NOMO-1 treated with dmso at 0.1 percent for 144 hours (cell line): ENCODE measurements around the gene TRAPPC8.
"Not testable (repeated sequence)": the region's sequence is repeated elsewhere in the genome, so short reads cannot be mapped to it uniquely, and the experiment has no call there.

Source experiments
- DNase-seq: peaks from one replicate; lab custom pipeline; 2025; ENCODE audit not compliant: unreplicated experiment; lab: John Stamatoyannopoulos, UW

The TRAPPC8 gene

GRCh38 chr18:31877900-31878299, 65.0 kb downstream of the TRAPPC8 start:
- DNase-seq: no peak

- DNase-seq: no peak
These were observed 66.2 kb downstream of the TRAPPC8 start for GRCh38 chr18:31876707-31877106.

- no peak for DNase-seq
These were observed 67.6 kb downstream of the TRAPPC8 start for GRCh38 chr18:31875301-31875700.

GRCh38 chr18:31863103-31863502, 79.8 kb downstream of the TRAPPC8 start:
- no peak for DNase-seq

DNA sequence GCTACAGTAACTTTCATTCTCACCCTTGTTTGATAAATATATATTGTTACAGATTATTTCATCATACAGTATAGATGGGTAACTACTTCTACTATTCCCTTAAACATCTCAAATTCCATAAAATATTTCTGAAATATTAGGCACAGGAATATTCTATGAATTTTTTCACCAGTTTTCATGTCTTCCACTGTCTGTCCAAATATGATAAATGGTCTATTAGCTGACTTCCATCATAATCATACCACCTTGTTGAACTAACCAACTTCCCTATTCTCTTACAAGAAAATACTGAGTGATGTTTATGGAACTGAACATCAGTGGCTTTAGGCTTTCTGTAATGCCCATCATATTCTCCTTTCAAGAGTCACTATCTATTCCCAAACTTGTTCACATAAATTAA, 82.4 kb downstream of the TRAPPC8 start:
- DNase-seq: no peak

- no peak for DNase-seq
These were observed 85.3 kb downstream of the TRAPPC8 start for GRCh38 chr18:31857526-31858106.

GRCh38 chr18:31850844-31851243, 92.1 kb downstream of the TRAPPC8 start:
- no peak for DNase-seq

DNA sequence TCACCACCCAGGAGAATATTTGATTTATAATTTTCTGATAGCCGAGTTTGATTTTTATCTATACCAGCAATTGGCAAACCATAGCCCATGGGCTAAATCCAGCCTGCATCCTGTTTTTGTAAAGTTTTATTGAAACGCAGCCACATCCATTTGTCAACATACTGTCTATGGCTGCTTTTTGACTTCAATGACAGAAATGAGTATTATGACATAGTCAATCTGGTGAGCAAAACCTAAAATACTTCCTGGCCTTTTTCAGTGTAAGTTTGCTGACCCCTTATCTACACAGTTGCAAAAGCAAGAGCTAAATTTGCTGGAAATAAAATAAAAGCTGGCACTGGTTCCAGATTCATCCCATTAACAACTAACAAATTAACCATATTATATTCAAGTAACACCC, 102.4 kb downstream of the TRAPPC8 start:
- DNase-seq: no peak

DNA sequence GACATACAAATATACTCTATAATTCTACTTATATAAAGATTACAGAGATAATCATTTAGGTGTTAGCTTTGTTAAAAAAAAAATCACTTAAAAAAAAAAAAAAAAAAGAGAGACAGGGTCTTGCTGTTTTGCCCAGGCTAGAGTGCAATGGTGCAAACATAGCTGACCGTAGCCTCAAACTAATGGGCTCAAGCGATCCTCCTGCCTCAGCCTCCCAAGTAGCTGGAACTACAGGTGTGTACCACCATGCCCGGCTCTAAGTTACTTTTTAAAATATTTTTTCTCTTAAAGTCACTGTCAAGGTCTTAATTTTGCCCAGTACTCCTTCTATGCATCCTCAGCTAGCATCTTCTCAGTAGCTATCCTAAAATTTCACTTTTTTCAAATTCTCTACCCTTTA, 105.0 kb downstream of the TRAPPC8 start:
- DNase-seq: no peak

DNA sequence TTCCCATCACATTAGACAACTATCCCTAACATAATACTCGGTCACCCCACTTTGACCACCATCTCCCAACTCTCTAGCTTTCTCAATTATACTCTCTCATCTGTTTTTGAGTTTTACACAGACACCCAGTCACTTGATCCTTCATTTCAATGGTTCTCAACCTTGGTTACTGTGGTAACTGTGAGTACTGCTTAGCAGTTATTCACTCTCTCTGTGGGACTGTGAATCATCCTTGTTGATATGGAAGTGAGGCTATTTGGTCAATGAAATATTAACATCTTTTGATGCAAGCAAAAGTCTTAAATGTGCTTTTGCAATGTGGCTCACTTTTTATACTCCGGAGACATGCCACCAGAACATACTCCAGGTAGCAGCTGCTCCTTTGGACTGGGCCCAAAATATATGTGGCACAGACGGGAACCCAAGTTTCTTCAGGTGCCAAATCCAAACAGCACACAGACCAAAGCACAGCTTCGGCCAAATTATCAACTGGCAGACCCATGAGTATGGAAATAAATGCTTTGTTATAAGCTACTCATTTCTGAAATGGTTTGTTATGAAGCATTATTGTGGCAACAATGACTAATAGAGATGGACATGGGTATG, 107.3 kb downstream of the TRAPPC8 start:
- no peak for DNase-seq

DNA sequence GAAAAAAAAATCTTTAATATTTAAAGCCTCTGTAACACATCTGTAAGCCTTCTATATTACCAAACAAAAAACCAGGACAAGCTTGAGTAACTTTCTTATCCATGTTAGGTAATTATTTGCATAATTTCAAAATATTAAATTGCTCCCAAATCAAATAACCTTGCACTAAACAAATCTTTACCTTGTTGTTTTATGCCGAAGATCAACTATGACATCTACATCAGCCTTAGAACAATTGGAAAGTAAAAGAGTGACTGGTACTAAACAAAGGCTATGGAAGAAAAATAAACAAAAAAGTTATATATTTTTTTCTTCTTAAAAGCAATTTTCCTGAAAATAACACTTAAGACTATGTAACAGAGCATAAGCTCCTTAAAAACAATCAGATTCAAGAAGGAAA, 111.0 kb downstream of the TRAPPC8 start:
- no peak for DNase-seq

GRCh38 chr18:31830686-31831085, 112.2 kb downstream of the TRAPPC8 start:
- no peak for DNase-seq

DNA sequence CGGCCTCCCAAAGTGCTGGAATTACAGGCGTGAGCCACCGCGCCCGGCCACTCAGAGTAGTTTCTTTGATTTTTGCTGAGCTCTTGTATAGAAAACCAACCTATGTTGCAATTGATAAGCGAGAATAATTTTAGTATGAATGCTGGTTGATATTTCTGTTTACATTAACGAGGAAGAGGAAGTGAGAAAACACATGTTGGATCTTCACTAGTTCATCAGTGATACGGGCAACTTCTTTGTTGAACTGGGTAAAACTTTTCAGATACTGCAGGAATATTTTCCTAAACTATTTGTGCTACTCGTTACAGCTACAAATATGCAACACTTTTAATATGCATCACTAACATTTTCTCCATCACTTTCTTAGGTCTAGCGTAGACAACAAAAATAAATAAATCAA, 114.3 kb downstream of the TRAPPC8 start:
- no peak for DNase-seq

- DNase-seq: not testable (repeated sequence)
These were observed 116.1 kb downstream of the TRAPPC8 start for GRCh38 chr18:31826673-31827325.

- DNase-seq: no peak
These were observed 117.2 kb downstream of the TRAPPC8 start for GRCh38 chr18:31825772-31826171.

GRCh38 chr18:31821545-31822171, 121.3 kb downstream of the TRAPPC8 start:
- DNase-seq: no peak

DNA sequence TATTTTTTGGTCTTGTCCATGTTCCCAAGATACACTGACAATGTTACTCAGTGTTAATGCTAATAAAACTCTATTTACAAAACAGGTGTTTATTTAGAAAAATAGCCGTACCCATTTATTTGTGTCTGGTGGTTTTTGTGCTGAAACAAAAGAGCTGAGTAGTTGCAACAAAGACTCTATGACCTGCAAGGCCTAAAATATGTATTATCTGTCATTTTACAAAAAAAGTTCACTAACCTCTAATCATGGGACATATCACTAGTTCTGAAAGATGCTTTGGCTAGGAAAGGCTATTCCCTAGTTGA, 123.1 kb downstream of the TRAPPC8 start:
- no peak for DNase-seq

- DNase-seq: peak; percentile 26
These were observed 123.6 kb downstream of the TRAPPC8 start for GRCh38 chr18:31819106-31819924.

DNA sequence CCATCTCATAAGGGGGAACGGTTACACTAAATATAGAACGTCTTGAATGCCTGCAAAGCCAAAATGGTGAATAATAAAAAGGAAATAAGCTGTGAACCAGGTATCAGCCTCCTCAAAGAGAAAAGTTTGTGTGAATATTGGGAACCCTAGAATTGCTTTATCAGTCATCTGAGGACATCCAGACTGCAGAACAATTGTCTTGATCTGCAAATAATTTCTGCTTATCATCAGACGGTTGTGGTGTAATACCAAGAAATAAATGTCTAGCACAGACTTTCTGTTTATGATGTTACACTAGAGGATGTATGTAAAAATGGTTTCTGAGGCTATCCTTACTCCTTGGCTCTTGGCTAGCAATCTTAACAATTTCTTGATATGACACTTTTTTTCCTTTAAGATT, 128.8 kb downstream of the TRAPPC8 start:
- DNase-seq: no peak

DNA sequence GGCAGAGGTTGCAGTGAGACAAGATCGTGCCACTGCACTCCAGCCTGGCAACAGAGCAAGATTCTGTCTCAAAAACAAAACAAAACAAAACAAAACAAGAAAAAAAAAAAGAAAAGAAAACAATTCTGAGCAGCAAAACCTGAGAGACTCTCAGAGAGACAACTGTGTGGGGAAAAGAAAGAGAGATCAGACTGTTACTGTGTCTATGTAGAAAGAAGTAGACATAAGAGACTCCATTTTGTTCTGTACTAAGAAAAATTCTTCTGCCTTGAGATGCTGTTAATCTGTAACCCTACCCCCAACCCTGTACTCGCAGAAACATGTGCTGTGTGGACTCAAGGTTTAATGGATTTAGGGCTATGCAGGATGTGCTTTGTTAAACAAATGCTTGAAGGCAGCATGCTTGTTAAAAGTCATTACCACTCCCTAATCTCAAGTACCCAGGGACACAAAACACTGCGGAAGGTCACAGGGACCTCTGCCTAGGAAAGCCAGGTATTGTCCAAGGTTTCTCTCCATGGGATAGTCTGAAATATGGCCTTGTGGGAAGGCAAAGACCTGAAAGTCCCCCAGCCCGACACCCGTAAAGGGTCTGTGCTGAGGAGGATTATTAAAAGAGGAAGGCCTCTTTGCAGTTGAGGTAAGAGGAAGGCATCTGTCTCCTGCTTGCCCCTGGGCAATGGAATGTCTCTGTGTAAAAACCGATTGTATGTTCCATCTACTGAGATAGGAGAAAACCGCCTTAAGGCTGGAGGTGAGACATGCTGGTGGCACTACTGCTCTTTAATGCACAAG, 132.4 kb downstream of the TRAPPC8 start:
- DNase-seq: not testable (repeated sequence)

DNA sequence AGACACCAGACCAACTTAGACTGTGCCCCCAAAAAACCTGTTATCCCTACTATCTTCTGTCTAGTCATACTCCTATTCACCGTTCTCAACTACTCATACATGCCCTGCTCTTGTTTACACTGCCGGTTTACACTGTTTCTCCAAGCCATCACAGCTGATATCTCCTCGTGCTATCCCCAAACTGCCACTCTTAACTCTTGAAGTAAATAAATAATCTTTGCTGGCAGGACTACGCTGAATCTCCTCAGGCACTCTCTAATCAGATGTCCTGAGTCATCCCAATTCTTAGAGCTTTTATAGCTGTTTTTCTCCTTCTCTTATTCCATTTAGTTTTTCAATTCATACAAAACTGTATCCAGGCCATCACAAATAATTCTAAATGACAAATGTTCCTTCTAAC, 133.9 kb downstream of the TRAPPC8 start:
- DNase-seq: not testable (repeated sequence)
